HEK293 (cell line): ENCODE measurements around the gene RASD1.

Experiments used
- CTCF ChIA-PET: fragments of 350-600 bp; formaldehyde crosslinking; extraction: SDS; loops from one replicate; lab custom pipeline; 2021; ENCODE audit warnings: antibody characterized with exemption; lab: Yijun Ruan, JAX
- POLR2A ChIA-PET: fragments of 300-600 bp; formaldehyde crosslinking; extraction: SDS; loops from one replicate; lab custom pipeline; 2020; ENCODE audit warnings: antibody characterized with exemption, inconsistent platforms; lab: Yijun Ruan, JAX
- H3K27ac ChIP-seq: fragments of 200-500 bp; sonication (Bioruptor generic); 2 replicates; pipeline ENCODE4 v1.5.1; 2014; ENCODE audit warnings: low read depth, low read length, control low read depth, inconsistent platforms; ENCODE audit errors: extremely low read depth
- H3K36me3 ChIP-seq, 2 experiments: fragments of 200-500 bp in 1 of 2; sonication (Bioruptor generic) in 1 of 2; 1 replicate in 1 of 2; 2 replicates in 1 of 2; pipeline ENCODE4 v1.5.1; 2014 to 2017; ENCODE audit warnings: inconsistent platforms in 2 of 2, low read length in 2 of 2; ENCODE audit not compliant: control insufficient read depth in 2 of 2, insufficient read depth in 1 of 2
- H3K4me1 ChIP-seq: fragments of 200-500 bp; sonication (Bioruptor generic); 2 replicates; pipeline ENCODE4 v1.5.1; 2014; ENCODE audit warnings: mild to moderate bottlenecking, low read length, inconsistent platforms; ENCODE audit not compliant: control insufficient read depth, insufficient read depth
- H3K4me3 ChIP-seq: 2 replicates; pipeline ENCODE4 v1.5.1; 2011; ENCODE audit warnings: low read depth, mild to moderate bottlenecking, control low read depth, low read length, moderate library complexity
- H3K9me3 ChIP-seq: fragments of 200-500 bp; sonication (Bioruptor generic); 2 replicates; pipeline ENCODE4 v1.5.1; 2014; ENCODE audit warnings: low read depth, low read length, inconsistent platforms; ENCODE audit not compliant: control insufficient read depth, insufficient read depth
- GLIS1 ChIP-seq: fragments of 450-650 bp; formaldehyde crosslinking; IDR thresholded peaks from 2 replicates; pipeline ENCODE4 v1.5.1; 2016; ENCODE audit warnings: missing biosample characterization, missing genetic modification characterization
- KLF10 ChIP-seq: fragments of 450-650 bp; IDR thresholded peaks from 2 replicates; pipeline ENCODE4 v1.5.1; 2018; ENCODE audit warnings: missing biosample characterization, mild to moderate bottlenecking, missing genetic modification characterization
- KLF7 ChIP-seq: fragments of 450-650 bp; formaldehyde crosslinking; IDR thresholded peaks from 2 replicates; pipeline ENCODE4 v1.5.1; 2016; ENCODE audit warnings: missing biosample characterization, missing genetic modification characterization, borderline replicate concordance
- MYNN ChIP-seq: fragments of 450-650 bp; formaldehyde crosslinking; IDR thresholded peaks from 2 replicates; pipeline ENCODE4 v1.5.1; 2016; ENCODE audit warnings: missing biosample characterization, missing genetic modification characterization, borderline replicate concordance
- ZNF10 ChIP-seq: fragments of 450-650 bp; formaldehyde crosslinking; IDR thresholded peaks from 2 replicates; pipeline ENCODE4 v1.5.1; 2017; ENCODE audit warnings: missing biosample characterization, missing genetic modification characterization
- ZNF112 ChIP-seq: fragments of 450-650 bp; formaldehyde crosslinking; IDR thresholded peaks from 2 replicates; pipeline ENCODE4 v1.5.0; 2017; ENCODE audit warnings: missing biosample characterization, missing genetic modification characterization
- ZNF146 ChIP-seq: fragments of 450-650 bp; formaldehyde crosslinking; IDR thresholded peaks from 2 replicates; pipeline ENCODE4 v1.5.1; 2016; ENCODE audit warnings: missing biosample characterization, missing genetic modification characterization
- ZNF211 ChIP-seq: fragments of 450-650 bp; formaldehyde crosslinking; IDR thresholded peaks from 2 replicates; pipeline ENCODE4 v1.5.1; 2016; ENCODE audit warnings: low read depth, missing biosample characterization, missing genetic modification characterization
- ZNF335 ChIP-seq: fragments of 450-650 bp; formaldehyde crosslinking; conservative IDR thresholded peaks from 2 replicates; pipeline ENCODE4 v1.5.1; 2016; ENCODE audit warnings: missing biosample characterization, missing genetic modification characterization
- ZNF423 ChIP-seq: fragments of 450-650 bp; formaldehyde crosslinking; IDR thresholded peaks from 2 replicates; pipeline ENCODE4 v1.5.1; 2016; ENCODE audit warnings: missing biosample characterization, missing genetic modification characterization
- ZNF473 ChIP-seq: fragments of 450-650 bp; formaldehyde crosslinking; IDR thresholded peaks from 2 replicates; pipeline ENCODE4 v1.5.1; 2017; ENCODE audit warnings: missing biosample characterization, missing genetic modification characterization
- ZNF514 ChIP-seq: fragments of 450-650 bp; formaldehyde crosslinking; IDR thresholded peaks from 2 replicates; pipeline ENCODE4 v1.5.1; 2016; ENCODE audit warnings: missing biosample characterization, missing genetic modification characterization
- ZNF560 ChIP-seq: fragments of 450-650 bp; formaldehyde crosslinking; IDR thresholded peaks from 2 replicates; pipeline ENCODE4 v1.5.1; 2017; ENCODE audit warnings: missing biosample characterization, missing genetic modification characterization, borderline replicate concordance
- ZNF654 ChIP-seq: fragments of 450-650 bp; formaldehyde crosslinking; IDR thresholded peaks from 2 replicates; pipeline ENCODE4 v1.5.1; 2016; ENCODE audit warnings: low read depth, missing biosample characterization, missing genetic modification characterization
- TF ChIP-seq, protein P1 (sequence below): fragments of 450-650 bp; formaldehyde crosslinking; IDR thresholded peaks from 2 replicates; pipeline ENCODE4 v1.5.1; 2016; ENCODE audit warnings: missing biosample characterization, missing genetic modification characterization
- TF ChIP-seq, protein P2 (sequence below): fragments of 450-650 bp; formaldehyde crosslinking; IDR thresholded peaks from 2 replicates; pipeline ENCODE4 v1.5.1; 2016; ENCODE audit warnings: missing biosample characterization, missing genetic modification characterization
- TF ChIP-seq, protein P3 (sequence below): fragments of 450-650 bp; IDR thresholded peaks from 2 replicates; pipeline ENCODE4 v1.5.1; 2018; ENCODE audit warnings: missing biosample characterization, mild to moderate bottlenecking, missing genetic modification characterization
- TF ChIP-seq, protein P4 (sequence below): fragments of 450-650 bp; formaldehyde crosslinking; IDR thresholded peaks from 2 replicates; pipeline ENCODE4 v1.5.0; 2017; ENCODE audit warnings: missing biosample characterization, missing genetic modification characterization, borderline replicate concordance
- TF ChIP-seq, protein P5 (sequence below): fragments of 450-650 bp; formaldehyde crosslinking; IDR thresholded peaks from 2 replicates; pipeline ENCODE4 v1.5.1; 2016; ENCODE audit warnings: missing biosample characterization, missing genetic modification characterization

RASD1 gene

DNA sequence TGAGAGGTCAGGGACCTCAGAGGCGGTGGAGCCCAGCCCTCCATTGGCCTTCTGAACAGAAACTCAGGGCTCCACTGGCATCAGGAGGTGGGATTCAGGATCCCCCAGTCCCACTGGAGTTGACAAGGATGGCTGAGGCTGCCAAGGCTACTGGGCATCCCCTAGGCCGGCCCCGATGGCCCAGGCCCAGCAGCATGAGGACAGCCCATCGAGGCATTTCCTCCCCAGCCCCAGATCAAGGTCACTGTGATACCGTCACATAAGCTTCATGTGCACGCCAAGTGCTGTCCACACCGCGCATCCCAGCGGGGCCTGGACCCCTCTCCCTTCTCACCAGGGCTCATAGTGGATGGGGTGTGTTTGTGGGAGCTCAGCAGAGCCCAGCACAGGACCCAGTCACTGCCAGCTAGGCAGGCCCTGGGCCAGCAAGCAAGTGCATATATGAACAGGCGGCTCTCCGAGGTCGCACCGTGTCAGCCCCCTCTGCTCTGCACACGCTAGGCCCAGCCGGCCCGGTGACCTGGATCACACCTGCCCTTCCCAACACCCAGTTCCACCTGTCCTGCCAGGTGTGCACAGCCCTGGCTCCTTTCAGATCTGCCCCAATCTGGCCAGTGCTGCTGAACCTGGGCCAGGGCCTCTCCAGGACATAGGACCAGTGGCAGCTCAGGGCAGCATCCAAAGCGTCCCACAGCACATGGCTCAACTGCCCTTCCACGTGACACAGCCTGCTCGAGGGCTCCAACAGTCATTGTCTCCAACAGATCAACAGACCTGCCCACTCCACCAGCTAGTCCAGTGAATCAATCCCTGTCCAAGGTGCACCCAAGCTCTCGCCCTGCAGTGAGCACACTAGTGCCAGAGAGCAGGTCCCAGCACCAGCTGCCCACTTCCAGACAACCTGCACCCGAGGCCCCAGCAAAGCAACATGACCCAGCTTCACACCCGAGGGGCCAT, 32.8 kb upstream of the RASD1 start:
- Histone ChIP-seq H3K36me3 (no peaks in the 10 kb centered on the region; a peak in 1 of 3 replicates), H3K9me3 (0 out of 2 replicates have a peak, but pooled peaks cover 3% of the 10 kb centered on the region), H3K4me1 (0 out of 2 replicates have a peak, but pooled peaks cover under 1% of the 10 kb centered on the region), H3K4me3 (no peak overlapping the region), H3K27ac (no peak overlapping the region)
- ChIA-PET CTCF (interaction anchor here (0.9 to 1.4 kb wide), 2 partner anchors 10 to 32 kb away, joined by 3 to 6 read pairs; no protein-coding TSS in a partner anchor), POLR2A (no interaction called here)
- TF ChIP-seq KLF7, result no peak
- TF ChIP-seq, protein P1, sequence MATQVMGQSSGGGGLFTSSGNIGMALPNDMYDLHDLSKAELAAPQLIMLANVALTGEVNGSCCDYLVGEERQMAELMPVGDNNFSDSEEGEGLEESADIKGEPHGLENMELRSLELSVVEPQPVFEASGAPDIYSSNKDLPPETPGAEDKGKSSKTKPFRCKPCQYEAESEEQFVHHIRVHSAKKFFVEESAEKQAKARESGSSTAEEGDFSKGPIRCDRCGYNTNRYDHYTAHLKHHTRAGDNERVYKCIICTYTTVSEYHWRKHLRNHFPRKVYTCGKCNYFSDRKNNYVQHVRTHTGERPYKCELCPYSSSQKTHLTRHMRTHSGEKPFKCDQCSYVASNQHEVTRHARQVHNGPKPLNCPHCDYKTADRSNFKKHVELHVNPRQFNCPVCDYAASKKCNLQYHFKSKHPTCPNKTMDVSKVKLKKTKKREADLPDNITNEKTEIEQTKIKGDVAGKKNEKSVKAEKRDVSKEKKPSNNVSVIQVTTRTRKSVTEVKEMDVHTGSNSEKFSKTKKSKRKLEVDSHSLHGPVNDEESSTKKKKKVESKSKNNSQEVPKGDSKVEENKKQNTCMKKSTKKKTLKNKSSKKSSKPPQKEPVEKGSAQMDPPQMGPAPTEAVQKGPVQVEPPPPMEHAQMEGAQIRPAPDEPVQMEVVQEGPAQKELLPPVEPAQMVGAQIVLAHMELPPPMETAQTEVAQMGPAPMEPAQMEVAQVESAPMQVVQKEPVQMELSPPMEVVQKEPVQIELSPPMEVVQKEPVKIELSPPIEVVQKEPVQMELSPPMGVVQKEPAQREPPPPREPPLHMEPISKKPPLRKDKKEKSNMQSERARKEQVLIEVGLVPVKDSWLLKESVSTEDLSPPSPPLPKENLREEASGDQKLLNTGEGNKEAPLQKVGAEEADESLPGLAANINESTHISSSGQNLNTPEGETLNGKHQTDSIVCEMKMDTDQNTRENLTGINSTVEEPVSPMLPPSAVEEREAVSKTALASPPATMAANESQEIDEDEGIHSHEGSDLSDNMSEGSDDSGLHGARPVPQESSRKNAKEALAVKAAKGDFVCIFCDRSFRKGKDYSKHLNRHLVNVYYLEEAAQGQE (tag by site-specific recombination), result no peak
- TF ChIP-seq, protein P2, sequence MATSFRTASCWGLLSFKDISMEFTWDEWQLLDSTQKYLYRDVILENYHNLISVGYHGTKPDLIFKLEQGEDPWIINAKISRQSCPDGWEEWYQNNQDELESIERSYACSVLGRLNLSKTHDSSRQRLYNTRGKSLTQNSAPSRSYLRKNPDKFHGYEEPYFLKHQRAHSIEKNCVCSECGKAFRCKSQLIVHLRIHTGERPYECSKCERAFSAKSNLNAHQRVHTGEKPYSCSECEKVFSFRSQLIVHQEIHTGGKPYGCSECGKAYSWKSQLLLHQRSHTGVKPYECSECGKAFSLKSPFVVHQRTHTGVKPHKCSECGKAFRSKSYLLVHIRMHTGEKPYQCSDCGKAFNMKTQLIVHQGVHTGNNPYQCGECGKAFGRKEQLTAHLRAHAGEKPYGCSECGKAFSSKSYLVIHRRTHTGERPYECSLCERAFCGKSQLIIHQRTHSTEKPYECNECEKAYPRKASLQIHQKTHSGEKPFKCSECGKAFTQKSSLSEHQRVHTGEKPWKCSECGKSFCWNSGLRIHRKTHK, result no peak
- TF ChIP-seq ZNF514 (tag by site-specific recombination), result no peak
- TF ChIP-seq ZNF10, result no peak
- no peak for TF ChIP-seq ZNF146 (tag by site-specific recombination)
- no peak for TF ChIP-seq ZNF112 (tag by site-specific recombination)
- TF ChIP-seq, protein P3, sequence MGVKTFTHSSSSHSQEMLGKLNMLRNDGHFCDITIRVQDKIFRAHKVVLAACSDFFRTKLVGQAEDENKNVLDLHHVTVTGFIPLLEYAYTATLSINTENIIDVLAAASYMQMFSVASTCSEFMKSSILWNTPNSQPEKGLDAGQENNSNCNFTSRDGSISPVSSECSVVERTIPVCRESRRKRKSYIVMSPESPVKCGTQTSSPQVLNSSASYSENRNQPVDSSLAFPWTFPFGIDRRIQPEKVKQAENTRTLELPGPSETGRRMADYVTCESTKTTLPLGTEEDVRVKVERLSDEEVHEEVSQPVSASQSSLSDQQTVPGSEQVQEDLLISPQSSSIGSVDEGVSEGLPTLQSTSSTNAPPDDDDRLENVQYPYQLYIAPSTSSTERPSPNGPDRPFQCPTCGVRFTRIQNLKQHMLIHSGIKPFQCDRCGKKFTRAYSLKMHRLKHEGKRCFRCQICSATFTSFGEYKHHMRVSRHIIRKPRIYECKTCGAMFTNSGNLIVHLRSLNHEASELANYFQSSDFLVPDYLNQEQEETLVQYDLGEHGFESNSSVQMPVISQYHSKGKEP (tag by site-specific recombination), result no peak
- no peak for TF ChIP-seq MYNN (tag by site-specific recombination)
- no peak for TF ChIP-seq ZNF335 (tag by site-specific recombination)
- no peak for TF ChIP-seq ZNF423
- no peak for TF ChIP-seq ZNF211 (tag by site-specific recombination)
- no peak for TF ChIP-seq GLIS1
- TF ChIP-seq ZNF654 (tag by site-specific recombination), result no peak
- no peak for TF ChIP-seq ZNF473 (tag by site-specific recombination)
- TF ChIP-seq, protein P4, sequence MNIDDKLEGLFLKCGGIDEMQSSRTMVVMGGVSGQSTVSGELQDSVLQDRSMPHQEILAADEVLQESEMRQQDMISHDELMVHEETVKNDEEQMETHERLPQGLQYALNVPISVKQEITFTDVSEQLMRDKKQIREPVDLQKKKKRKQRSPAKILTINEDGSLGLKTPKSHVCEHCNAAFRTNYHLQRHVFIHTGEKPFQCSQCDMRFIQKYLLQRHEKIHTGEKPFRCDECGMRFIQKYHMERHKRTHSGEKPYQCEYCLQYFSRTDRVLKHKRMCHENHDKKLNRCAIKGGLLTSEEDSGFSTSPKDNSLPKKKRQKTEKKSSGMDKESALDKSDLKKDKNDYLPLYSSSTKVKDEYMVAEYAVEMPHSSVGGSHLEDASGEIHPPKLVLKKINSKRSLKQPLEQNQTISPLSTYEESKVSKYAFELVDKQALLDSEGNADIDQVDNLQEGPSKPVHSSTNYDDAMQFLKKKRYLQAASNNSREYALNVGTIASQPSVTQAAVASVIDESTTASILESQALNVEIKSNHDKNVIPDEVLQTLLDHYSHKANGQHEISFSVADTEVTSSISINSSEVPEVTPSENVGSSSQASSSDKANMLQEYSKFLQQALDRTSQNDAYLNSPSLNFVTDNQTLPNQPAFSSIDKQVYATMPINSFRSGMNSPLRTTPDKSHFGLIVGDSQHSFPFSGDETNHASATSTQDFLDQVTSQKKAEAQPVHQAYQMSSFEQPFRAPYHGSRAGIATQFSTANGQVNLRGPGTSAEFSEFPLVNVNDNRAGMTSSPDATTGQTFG (tag by site-specific recombination), result no peak
- TF ChIP-seq ZNF560, result no peak
- no peak for TF ChIP-seq KLF10 (tag by site-specific recombination)
- TF ChIP-seq, protein P5, sequence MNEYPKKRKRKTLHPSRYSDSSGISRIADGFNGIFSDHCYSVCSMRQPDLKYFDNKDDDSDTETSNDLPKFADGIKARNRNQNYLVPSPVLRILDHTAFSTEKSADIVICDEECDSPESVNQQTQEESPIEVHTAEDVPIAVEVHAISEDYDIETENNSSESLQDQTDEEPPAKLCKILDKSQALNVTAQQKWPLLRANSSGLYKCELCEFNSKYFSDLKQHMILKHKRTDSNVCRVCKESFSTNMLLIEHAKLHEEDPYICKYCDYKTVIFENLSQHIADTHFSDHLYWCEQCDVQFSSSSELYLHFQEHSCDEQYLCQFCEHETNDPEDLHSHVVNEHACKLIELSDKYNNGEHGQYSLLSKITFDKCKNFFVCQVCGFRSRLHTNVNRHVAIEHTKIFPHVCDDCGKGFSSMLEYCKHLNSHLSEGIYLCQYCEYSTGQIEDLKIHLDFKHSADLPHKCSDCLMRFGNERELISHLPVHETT, result no peak
